ENCODE data around the gene DCTN5. TPM values are rescaled to one million over a fixed set of nuclear protein-coding genes. Genes with fewer than 3 reads are reported as not detected.

Gene DCTN5
- total and polyA plus RNA-seq, 2 of the 13 experiments (the other 11 are each of a cell fraction or from before 2014, with no cell fraction given), result 105 to 207 TPM

- TF ChIP-seq BCL3 (CRISPR knock-in tag; IDR thresholded peaks at IDR 0.05), result 0 out of 2 replicates have a peak, but pooled peaks have one; percentile 31
- no peak for TF ChIP-seq ONECUT2 (CRISPR knock-in tag; IDR thresholded peaks at IDR 0.05)
- TF ChIP-seq GABPA (IDR thresholded peaks at IDR 0.05; ENCODE audit: low read depth, low read length), result no peak
- TF ChIP-seq GABPA (CRISPR knock-in tag; IDR thresholded peaks at IDR 0.05; ENCODE audit: low read depth), result no peak
- TF ChIP-seq LRRFIP1 (CRISPR knock-in tag; conservative IDR thresholded peaks at IDR 0.05), result no peak
- no peak for TF ChIP-seq NFRKB (IDR thresholded peaks at IDR 0.05)
- TF ChIP-seq ZNF160 (CRISPR knock-in tag; IDR thresholded peaks at IDR 0.05), result no peak
- TF ChIP-seq RFXANK (CRISPR knock-in tag; IDR thresholded peaks at IDR 0.05), result no peak
- no peak for TF ChIP-seq ZNF225 (CRISPR knock-in tag; IDR thresholded peaks at IDR 0.05)
- TF ChIP-seq NR2F2 (IDR thresholded peaks at IDR 0.05; ENCODE audit: borderline replicate concordance, low read depth), result 0 out of 2 replicates have a peak, but pooled peaks have one; percentile 22
- TF ChIP-seq ZGPAT (CRISPR knock-in tag; IDR thresholded peaks at IDR 0.05), result peak; percentile 12; the same call in 1 of the 2 replicates
- TF ChIP-seq RBM39 (IDR thresholded peaks at IDR 0.05; ENCODE audit: low read depth, low read length, poor library complexity, severe bottlenecking), result no peak
- no peak for TF ChIP-seq TRIM24 (CRISPR knock-in tag; IDR thresholded peaks at IDR 0.05)
- no peak for TF ChIP-seq MIXL1 (CRISPR knock-in tag; IDR thresholded peaks at IDR 0.05)
- no peak for TF ChIP-seq KLF11 (CRISPR knock-in tag; IDR thresholded peaks at IDR 0.05)
- TF ChIP-seq ZNF687 (CRISPR knock-in tag; IDR thresholded peaks at IDR 0.05), result no peak
- TF ChIP-seq BCLAF1 (IDR thresholded peaks at IDR 0.05), result no peak
- TF ChIP-seq NFKB2 (CRISPR knock-in tag; IDR thresholded peaks at IDR 0.05; ENCODE audit: borderline replicate concordance), result no peak
- peak; percentile 36; the same call in 1 of the 2 replicates for TF ChIP-seq FOXA3 (CRISPR knock-in tag; IDR thresholded peaks at IDR 0.05)
Observed at GRCh38 chr16:23673971-23674614, 32.8 kb downstream of the DCTN5 start (continued).
